EL (cell line): ENCODE results near the gene ROMO1.
"Not testable (repeated sequence)": the region's sequence is repeated elsewhere in the genome, so short reads cannot be mapped to it uniquely, and the experiment has no call there.

Experiments used
- DNase-seq: peaks from one replicate; pipeline ENCODE4 v3.0.0-alpha.2; 2016

Gene ROMO1

DNA sequence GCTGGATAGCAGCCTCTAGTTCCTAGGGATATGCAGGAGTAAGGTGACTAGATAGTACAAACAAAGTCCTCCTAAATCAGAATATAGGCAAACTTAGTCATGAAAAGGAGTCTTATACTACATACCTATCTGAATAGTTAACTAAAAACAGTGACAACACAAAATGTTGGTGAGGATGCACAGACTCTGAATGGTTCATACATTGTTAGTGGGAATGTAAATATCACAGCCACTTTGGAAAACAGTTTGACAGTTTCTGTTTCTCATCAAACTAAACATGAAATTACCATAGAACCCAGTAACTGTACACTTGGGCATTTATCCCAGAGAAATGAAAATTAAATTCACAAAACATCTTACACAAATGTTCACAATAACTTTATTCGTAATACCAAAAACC, 17.2 kb upstream of the ROMO1 start:
- no peak for DNase-seq

DNA sequence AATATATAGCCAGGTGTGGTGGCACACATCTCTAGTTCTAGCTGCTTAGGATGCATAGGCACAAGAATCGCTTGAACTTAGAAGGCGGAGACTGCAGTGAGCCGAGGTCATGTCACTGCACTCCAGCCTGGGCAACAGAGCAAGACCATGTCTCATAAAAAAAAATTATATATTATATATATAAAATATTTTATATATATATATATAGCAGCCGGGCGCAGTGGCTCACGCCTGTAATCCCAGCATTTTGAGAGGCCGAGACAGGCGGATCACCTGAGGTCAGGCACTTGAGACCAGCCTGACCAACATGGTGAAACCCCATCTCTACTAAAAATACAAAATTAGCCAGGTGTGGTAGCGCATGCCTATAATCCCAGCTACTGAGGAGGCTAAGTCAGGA, 13.8 kb upstream of the ROMO1 start:
- not testable (repeated sequence) for DNase-seq

DNA sequence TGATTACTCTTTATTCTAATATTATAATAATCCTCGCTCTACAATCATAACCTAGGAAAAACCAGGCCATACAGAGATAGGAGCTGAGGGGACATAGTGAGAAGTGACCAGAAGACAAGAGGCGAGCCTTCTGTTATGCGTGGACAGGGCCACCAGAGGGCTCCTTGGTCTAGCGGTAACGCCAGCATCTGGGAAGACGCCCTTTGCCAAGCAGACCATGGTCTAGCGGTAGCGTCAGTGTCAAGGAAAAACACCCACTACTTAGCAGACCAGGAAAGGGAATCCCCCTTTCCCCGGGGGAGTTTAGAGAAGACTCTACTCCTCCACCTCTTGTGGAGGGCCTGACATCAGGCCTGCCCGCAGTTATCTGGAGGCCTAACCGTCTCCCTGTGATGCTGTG, 12.3 kb upstream of the ROMO1 start:
- DNase-seq = not testable (repeated sequence)

DNA sequence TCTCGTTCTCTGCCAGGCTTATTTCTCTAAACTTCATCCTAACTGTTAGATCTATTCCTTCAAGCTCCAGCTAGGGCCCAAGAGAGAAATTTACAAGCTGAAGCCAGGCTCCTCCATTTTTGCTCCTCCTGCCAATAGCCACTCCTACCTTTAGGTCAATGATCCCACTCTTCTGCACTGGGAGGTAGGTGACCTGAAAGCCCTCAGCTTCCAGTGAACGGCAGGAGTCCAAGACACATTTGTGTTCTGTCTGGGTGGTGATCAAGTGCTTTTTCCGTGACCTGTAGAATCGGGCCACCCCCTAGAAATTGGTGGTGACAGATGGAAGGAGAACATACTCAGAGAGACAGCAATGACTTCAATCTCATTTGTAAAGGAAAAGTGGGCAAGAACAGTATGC, 8.9 kb upstream of the ROMO1 start:
- DNase-seq = no peak

DNA sequence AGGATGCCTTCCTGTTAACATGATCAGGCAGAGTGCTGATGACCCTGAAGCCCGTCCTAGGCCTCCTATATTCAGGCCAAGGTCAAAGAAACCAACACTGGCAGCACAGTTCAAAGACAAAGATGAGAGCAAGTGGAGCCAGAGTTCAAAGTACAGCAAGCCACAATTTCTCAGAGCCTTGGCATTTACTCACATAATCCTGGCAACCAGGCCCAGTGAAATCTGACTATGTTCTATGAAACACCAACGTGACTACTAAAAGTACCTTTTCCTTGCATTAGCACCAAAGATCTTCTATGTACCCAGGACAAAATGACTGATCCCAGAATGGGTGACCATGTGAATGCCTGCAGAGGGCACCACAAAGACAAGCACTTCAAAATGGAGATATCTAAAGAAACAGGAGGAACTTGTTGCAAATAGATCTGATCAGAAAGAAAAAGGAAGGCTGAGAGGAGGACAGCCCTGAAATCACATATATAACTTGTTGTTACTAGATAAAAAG, 3.9 kb upstream of the ROMO1 start:
- no peak for DNase-seq

DNA sequence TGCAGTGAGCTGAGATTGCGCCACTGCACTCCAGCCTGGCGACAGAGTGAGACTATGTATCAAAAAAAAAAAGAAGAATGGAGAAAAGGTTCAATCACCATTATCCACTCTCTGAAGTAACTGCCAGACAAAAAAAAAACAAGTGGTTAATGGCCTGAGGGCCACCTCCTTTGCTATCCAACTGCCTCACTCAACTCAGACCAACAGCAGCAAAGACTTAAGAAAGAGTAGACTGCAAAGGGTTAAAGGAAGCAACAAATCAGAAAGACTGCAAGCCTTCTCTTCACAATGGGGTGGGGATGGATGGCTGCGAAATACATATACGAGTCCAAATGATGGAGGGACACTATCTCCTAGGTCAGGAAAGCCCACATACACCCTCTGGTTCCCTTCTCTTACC, 3.2 kb upstream of the ROMO1 start:
- DNase-seq = no peak

DNA sequence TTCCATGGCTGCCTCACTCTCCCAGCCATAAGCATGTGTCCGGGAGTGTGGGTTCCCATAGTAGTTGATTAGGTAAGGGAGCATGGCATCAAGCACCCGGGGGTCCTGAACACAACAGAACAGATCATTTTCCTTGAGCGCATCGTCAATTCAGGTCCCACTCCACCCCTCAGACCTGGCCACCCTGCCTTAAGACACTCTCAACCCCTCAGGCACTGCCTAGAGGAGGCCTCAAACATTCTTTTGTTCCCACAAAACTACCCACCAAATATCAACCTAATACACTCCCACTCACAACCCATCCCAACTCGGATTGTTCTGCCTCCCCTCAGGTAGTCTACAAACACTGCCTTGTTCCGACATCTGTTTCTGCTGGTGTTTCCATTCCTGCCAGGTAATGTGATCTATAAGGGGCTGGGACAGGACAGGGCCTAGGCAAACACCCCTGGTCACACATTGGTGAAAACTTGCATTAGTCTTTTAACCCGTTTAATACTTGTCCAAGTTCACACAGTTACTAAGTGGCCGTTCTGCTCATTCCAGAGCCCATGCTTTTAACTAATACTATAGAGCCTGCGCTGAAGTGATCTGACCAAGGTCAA, 1.4 kb upstream of the ROMO1 start:
- DNase-seq = no peak

DNA sequence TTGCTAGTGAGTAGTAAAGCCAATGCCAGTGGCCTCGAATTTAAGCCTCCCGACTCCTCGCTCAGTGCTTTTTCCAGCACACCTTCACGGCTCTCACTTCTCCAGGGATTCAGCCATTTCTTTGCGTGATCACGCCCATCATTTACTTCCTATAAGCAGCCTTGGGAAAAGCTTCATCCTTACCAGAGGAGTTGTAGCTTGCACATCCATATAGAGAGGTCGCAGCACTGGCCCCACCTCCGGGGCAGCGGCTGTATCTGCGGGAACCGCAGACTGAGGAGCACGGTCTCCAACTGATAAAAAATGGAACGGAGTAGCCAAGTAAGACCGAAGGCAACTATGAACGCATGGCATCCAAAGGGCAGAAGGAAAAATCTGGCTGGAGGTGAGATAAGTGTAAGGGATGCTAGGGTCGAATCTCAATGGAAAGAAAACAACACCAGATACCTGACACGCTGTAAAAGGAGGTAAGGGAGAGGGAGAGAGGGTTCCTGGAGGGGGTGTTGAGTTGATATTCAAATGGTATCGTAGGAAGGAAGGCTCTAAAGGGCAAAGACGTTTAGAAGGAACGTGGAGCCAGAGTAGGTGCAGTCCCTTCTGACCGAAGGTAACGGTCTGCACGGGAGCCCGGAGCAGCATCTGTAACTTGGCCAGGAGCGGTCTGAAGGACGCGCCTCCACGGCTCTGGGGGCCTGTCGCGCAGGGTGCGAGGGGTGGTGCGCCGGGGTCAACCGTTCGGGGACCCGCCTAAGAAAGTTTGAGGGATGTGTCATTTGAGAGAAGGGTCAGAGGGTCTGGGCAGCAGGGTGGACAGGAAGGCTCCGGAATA, 693 bp upstream of the ROMO1 start:
- DNase-seq = no peak

DNA sequence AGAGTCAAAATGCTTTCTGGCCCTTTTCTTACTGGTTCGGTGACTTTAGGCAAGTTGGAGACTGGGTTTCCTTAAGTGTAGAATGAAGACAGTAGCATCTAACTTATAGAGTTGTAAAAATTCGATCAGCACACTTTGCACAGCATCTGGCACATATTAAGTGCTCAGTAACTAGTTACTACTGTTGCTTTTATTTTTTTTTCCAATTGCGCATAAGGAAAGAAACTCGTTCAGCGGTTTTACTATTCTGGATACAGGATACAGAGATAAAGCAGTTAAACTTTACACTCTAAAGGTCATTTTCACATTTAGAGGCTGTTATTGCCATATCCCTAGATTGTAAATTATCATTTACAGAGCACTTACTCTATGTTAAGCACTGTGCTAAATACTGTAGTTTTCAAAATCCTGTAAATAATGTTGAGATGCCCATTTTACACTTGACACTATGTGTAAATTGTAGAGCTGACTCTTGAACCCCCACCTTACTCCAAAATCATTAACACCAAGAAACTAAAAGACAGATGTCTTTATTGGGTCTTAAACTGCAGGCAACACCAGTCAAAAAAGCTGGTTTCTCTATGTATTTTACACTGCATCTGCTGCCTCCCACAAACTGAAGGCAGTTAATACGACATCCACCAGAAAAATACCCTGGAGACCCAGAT, 886 bp downstream of the ROMO1 start:
- DNase-seq = no peak

DNA sequence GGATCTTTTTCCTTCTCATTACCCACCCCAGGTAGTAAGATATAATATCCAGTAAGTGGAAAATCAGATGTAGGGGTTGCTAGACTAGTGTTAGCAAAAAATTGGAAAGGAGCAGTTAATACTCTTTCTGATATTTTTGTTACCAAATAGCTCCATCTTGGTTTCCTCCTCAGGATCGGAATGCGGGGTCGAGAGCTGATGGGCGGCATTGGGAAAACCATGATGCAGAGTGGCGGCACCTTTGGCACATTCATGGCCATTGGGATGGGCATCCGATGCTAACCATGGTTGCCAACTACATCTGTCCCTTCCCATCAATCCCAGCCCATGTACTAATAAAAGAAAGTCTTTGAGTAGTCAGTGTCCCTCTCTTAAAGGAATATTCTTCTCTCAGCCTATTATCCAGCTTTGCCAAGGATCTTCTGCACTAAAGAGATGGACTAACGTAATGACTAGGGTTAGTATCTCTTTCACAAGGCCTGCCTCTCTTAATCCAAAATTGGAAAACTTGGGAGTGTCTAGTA, 1.5 kb downstream of the ROMO1 start:
- DNase-seq = no peak

DNA sequence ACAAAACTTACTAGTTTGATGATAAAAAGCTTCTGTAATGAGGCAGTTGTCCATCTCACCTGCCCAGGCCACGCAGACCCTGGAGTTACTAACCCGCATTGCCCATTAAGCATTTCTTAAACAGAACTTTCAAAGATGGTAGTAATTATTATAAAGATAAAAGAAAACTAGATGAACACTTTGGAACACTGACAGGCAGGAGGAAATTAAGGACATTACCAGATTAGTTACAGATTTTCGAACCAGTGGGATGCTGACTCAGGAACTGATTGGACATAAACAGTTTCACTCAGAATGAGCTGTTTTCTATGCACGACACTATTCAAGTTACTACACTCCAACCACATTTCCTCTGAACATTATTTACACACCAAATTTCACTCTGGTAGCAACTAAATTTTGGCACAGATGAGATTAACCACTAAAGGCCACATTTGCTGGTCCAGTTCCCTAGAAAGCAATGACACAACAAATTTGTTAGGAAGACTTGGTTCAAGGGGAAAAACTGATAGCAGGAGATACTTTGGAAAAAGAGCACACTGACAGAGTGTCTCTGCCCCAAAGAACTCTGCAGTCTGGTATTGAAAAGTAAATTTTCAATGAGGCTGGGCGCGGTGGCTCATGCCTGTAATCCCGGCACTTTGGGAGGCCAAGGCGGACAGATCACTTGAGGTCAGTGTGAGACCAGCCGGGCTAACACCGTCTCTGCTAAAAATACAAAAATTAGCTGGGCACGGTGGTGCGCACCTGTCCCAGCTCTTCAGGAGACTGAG, 3.0 kb downstream of the ROMO1 start:
- peak; percentile 34 for DNase-seq

DNA sequence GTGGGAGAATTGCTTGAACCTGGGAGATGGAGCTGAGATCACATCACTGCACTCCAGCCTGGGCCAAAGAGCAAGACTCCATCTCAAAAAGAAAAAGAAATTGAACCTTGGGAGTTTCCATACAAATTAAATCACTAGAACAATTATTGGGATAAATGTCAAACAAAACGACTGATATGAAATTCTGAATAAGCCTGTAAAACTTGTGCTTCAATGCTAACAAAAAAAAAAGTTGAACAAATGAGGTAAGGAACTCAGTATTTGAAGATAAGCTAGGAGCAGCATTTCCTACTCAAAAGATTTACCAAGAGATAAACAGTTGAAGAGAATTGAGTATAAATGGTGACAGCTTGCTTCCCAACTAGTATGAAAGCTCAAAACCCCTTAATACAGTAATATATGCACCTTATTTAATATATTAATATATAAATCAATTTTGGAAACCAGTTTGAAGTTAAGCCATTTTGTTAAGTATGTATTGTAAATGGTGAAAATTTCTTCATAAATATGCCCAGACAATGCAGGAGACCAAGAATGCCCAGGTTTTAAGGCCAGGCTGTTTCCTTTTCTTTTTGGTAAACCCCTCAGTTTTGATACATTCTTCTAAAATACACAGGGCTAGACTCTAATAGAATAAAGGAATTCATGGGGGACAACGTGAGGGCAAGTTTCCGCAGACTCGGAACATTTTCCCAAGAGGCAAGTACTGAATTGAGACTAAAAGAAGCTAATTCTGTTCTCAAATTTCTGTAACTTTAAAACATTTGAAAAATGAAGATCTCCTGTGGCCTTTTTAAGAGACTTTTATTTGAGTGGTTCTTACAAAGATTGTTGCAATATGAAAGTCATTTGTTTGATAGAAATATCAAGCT, 3.9 kb downstream of the ROMO1 start:
- DNase-seq = no peak

DNA sequence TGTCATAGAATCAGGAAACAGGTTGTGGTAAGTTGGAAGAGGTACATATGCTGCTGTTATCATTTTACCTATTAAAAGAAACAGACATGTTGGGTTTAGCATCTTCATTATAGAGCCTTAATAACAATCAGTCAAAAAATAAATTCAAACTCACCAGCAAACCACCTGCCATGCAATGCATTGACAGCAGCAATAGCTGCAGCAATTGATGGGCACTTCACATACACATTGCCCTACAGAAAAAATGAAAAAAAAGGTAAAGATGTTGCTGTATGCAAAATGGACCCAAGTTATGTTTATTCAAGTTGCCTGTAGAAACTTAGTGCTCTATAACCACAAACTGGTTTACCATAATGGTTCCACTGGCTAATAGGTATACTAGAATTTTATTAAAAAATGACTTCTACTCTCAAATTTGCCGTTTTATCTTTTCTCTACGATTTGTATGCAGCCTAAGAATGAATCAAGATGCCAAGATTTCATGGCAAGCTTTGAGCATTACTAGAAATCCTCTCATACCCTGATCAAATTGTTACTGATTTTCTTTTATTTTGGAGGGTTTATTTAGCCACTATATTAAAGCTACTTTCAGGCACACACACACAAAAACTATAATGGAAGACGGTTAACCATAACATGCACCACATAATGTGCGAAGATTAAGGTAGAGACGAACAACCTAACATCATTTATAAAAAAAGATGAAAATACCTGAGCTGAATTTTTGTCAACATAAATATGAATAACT, 5.5 kb downstream of the ROMO1 start:
- DNase-seq = no peak

DNA sequence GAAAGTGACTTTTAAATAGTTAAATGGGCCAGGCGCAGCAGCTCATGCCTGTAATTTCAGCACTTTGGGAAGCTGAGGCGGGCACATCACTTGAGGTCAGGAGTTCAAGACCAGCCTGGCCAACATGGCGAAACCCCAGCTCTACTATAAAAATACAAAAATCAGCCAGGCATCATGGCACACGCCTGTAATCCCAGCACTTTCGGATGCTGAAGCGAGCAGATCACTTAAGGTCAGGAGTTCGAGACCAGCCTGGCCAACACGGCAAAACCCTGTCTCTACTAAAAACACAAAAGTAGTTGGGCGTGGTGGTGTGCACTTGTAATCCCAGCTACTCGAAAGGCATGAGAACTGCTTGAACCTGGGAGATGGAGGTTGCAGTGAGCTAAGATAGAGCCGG, 6.7 kb downstream of the ROMO1 start:
- DNase-seq = not testable (repeated sequence)

DNA sequence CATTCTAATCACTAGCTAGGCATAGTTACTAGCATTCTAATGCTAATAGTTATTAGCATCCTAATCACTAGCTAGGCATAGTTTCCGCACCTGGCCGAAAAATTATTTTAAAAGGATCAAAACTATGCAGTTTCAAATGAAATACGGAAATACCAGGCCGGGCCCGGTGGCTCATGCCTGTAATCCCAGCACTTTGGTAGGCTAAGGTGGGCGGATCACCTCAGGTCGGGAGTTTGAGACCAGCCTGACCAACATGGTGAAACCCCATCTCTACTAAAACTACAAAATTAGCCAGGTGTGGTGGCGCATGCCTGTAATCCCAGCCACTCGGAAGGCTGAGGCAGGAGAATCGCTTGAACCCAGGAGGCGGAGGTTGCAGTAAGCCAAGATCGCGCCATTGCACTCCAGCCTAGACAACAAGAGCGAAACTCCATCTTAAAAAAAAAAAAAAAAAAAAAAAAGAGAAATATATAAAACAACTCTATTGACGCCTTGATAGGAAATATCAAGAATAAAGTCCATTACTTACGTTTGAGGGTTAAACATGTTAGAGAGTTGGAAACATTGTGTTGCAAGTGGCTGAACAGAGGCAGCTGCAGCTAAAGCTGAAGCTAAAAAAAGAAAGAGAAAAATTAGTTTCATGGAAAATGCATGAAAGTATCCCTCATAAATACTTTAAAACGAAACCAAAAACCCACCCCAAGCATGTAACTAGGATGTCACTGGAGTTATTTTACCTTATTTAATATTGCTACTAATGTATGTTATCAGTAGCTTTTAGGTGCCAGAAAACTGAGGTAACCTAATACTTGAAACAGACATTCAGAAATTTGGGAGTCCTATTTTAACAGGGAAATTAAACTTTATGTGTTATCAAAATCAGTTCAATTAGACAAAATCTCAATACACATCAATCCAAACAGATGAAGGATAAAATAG, 7.7 kb downstream of the ROMO1 start:
- DNase-seq = not testable (repeated sequence)

DNA sequence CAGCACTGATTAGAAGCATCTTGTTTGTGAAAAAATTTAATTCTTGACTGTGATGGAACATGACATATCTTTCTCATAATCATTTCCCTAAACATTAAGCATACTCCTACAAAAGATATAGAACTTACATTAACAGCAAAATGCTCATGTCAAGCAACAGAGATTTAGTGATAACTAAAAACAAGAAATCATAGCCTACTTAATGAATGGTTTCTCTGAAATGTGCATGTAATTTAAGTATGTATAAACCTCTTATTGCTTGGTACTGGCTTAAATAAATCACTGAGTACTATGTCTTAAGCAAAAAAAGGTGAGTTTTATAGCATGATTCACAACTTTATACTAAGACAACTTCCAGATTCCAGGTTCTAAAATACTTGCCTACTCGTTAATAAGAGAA, 9.3 kb downstream of the ROMO1 start:
- DNase-seq = no peak

DNA sequence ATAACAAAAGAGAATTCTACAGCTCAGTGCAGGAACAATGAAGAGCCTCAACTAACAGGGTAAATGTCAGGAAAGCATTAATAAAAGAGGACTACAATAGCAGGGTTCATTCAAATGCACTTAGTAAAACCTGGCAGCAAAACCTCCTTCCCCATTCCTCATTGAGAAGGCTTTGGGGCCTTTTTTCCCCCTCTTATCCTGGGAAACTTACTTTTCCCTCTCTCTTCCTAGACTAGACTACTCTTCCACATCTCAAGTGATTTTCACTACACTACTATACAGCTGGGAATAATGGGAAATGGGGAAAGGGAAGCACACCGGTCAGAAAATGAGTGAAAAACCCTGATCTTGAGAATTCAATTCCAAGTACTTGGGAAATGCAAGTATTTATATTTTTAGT, 10.1 kb downstream of the ROMO1 start:
- DNase-seq = no peak

DNA sequence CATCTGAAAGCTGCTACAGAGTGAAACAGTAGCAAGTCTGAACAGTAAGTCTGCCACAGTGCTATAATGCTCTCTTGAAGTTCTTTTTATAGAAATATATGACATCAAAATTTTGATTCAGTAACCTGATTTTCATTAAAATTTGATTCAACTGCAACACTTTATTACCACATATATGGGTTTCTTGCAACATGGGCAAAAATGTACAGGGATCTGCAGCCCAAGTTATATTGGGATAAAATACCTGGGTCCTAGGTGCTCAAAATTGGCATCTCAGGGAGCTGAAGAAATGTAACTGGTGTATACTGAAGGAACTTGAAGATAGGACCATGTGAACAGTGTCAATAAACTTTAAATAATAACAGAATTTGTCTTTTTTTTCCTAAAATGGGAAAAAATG, 10.8 kb downstream of the ROMO1 start:
- no peak for DNase-seq

DNA sequence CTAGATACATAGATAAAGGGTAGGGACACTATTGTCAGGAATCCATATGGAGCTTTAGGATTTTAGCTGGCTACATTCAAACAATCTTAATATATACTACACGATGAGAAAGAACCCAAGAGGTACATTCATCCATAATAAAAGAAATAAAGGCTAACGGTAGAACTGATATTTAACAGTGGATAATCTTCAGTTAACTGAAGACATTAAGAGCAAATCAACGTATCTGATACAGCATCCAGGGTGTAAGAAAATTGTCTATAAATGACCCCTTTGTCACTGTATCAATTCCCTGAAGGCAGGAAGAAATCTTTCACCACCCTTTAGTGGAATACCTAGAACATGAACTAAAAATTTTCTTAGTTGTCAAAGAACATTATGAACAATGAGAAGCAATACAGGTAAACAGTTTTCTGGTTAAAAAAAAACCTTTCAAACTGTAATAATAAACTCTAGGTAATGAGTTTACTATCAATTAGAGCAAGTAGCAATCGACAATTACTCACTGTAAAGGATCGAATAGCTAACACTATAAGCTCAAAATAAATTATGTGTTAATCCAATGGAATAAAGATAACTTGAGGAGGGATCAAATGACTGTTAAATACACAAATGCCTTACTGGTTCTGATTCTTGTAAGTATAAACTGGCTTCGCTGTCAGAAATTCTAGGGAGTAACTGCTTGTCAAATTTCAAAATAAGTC, 11.8 kb downstream of the ROMO1 start:
- DNase-seq = no peak
